GM23248 (cell line): ENCODE data around the gene PRLR.

Source experiments
- EZH2 ChIP-seq: fragments of 200-600 bp; sonication (generic); IDR thresholded peaks from 2 replicates; pipeline ENCODE4 v1.6.1; 2018; ENCODE audit warnings: antibody characterized with exemption, mild to moderate bottlenecking; ENCODE audit not compliant: insufficient read depth, poor library complexity, severe bottlenecking
- EZH2phosphoT487 ChIP-seq: fragments of 200-600 bp; sonication (generic); IDR thresholded peaks from 2 replicates; pipeline ENCODE4 v1.6.1; 2018; ENCODE audit warnings: antibody characterized with exemption, moderate library complexity, mild to moderate bottlenecking, low read depth; ENCODE audit not compliant: insufficient read depth

- no peak for TF ChIP-seq EZH2phosphoT487
- no peak for TF ChIP-seq EZH2
These were observed 65.3 kb downstream of the PRLR start for GRCh38 chr5:35164860-35165542.
